T-helper 9 cell (primary cell): ENCODE results near the gene TRIP6.
"Not testable (repeated sequence)": the region's sequence is repeated elsewhere in the genome, so short reads cannot be mapped to it uniquely, and the experiment has no call there.

ENCODE experiments used
- DNase-seq: peaks from one replicate; pipeline ENCODE4 v3.0.0-alpha.2; 2020

The TRIP6 gene

GRCh38 chr7:100891568-100892247 lies 24.5 kb downstream of the TRIP6 start:
- no peak for DNase-seq

- no peak for DNase-seq
Measured at GRCh38 chr7:100892364-100893317, 25.5 kb downstream of the TRIP6 start.

GRCh38 chr7:100893318-100893895 lies 26.2 kb downstream of the TRIP6 start:
- DNase-seq, result no peak

- DNase-seq, result no peak
Measured at GRCh38 chr7:100893910-100894721, 26.9 kb downstream of the TRIP6 start.

- peak; percentile 50 for DNase-seq
Measured at GRCh38 chr7:100894860-100895700, 27.9 kb downstream of the TRIP6 start.

- DNase-seq, result no peak
Measured at GRCh38 chr7:100895701-100895955, 28.4 kb downstream of the TRIP6 start, which contains the start of gene ACHE. TSS of gene ACHE (minus strand) at chr7:100895888. CDS start at chr7:100894232, 1,656 bp downstream.

- no peak for DNase-seq
Measured at GRCh38 chr7:100895956-100896731, 29.0 kb downstream of the TRIP6 start.

GRCh38 chr7:100896732-100897608 lies 29.8 kb downstream of the TRIP6 start:
- peak; percentile 70 for DNase-seq

- no peak for DNase-seq
Measured at GRCh38 chr7:100897772-100898454, 30.7 kb downstream of the TRIP6 start.

- DNase-seq, result no peak
Measured at GRCh38 chr7:100899432-100899831, 32.2 kb downstream of the TRIP6 start.

- DNase-seq, result no peak
Measured at GRCh38 chr7:100900978-100901377, 33.8 kb downstream of the TRIP6 start.

GRCh38 chr7:100901921-100902332 lies 34.7 kb downstream of the TRIP6 start:
- DNase-seq, result no peak

- DNase-seq, result no peak
Measured at GRCh38 chr7:100902638-100903037, 35.5 kb downstream of the TRIP6 start.

GRCh38 chr7:100908512-100908911 lies 41.3 kb downstream of the TRIP6 start:
- DNase-seq, result no peak

GRCh38 chr7:100910443-100910842 lies 43.3 kb downstream of the TRIP6 start:
- DNase-seq, result not testable (repeated sequence)

GRCh38 chr7:100911484-100911883 lies 44.3 kb downstream of the TRIP6 start:
- DNase-seq, result no peak

- no peak for DNase-seq
Measured at GRCh38 chr7:100914208-100914878, 47.2 kb downstream of the TRIP6 start.

- DNase-seq, result no peak
Measured at GRCh38 chr7:100914879-100915447, 47.8 kb downstream of the TRIP6 start.
